Fibroblast of skin of abdomen (primary cell): ENCODE results near the gene HERC6. TPM values are rescaled to one million over a fixed set of nuclear protein-coding genes. Genes with fewer than 3 reads are reported as not detected.
A peak's percentile ranks its signal among the peaks of the same experiment; 100 is the strongest.
"Not testable (repeated sequence)": the region's sequence is repeated elsewhere in the genome, so short reads cannot be mapped to it uniquely, and the experiment has no call there.

Experiments used
- DNase-seq: peaks from one replicate; pipeline ENCODE4 v3.0.0-alpha.2; 2013
- polyA plus RNA-seq, 2 experiments: library from polyadenylated mRNA; unstranded; fragments of 120-200 nt; gene quantifications; one replicate each; pipeline ENCODE4 v1.2.1, GENCODE V29; 2013; ENCODE audit not compliant: insufficient read length in 2 of 2

The HERC6 gene
- 0.80 TPM for polyA plus RNA-seq (2013, experiment 1 of 2; ENCODE audit: insufficient read length)
- 0.62 TPM for polyA plus RNA-seq (2013, experiment 2 of 2; ENCODE audit: insufficient read length)

- peak; percentile 70 for DNase-seq
These were observed at the start of gene HERC6 for GRCh38 chr4:88378691-88379559. TSS of gene HERC6 (plus strand) at chr4:88378852. CDS start at chr4:88378922, 70 bp downstream.

GRCh38 chr4:88333741-88334405 is 44.8 kb upstream of the HERC6 start:
- peak; percentile 18 for DNase-seq

- no peak for DNase-seq
These were observed 43.5 kb upstream of the HERC6 start for GRCh38 chr4:88335092-88335665.

- peak; percentile 77 for DNase-seq
These were observed 37.1 kb upstream of the HERC6 start for GRCh38 chr4:88341227-88342192.

GRCh38 chr4:88346902-88347301 is 31.8 kb upstream of the HERC6 start:
- DNase-seq = not testable (repeated sequence)

GRCh38 chr4:88348761-88349160 is 29.9 kb upstream of the HERC6 start:
- not testable (repeated sequence) for DNase-seq

- no peak for DNase-seq
These were observed 27.9 kb upstream of the HERC6 start for GRCh38 chr4:88350786-88351185.

GRCh38 chr4:88352062-88352740 is 26.5 kb upstream of the HERC6 start:
- peak; percentile 43 for DNase-seq

GRCh38 chr4:88353324-88353723 is 25.3 kb upstream of the HERC6 start:
- no peak for DNase-seq

GRCh38 chr4:88356771-88357170 is 21.9 kb upstream of the HERC6 start:
- no peak for DNase-seq

GRCh38 chr4:88357262-88357661 is 21.4 kb upstream of the HERC6 start:
- DNase-seq = no peak

- DNase-seq = no peak
These were observed 19.1 kb upstream of the HERC6 start for GRCh38 chr4:88359558-88359957.

- no peak for DNase-seq
These were observed 18.4 kb upstream of the HERC6 start for GRCh38 chr4:88360256-88360655.

- no peak for DNase-seq
These were observed 17.9 kb upstream of the HERC6 start for GRCh38 chr4:88360791-88361190.

- not testable (repeated sequence) for DNase-seq
These were observed 17.4 kb upstream of the HERC6 start for GRCh38 chr4:88361217-88361773.

GRCh38 chr4:88366460-88366859 is 12.2 kb upstream of the HERC6 start:
- no peak for DNase-seq

- DNase-seq = no peak
These were observed 10.8 kb upstream of the HERC6 start for GRCh38 chr4:88367826-88368225.

GRCh38 chr4:88369180-88369812 is 9.4 kb upstream of the HERC6 start:
- peak; percentile 12 for DNase-seq

GRCh38 chr4:88381123-88381522 is 2.5 kb downstream of the HERC6 start:
- no peak for DNase-seq

- DNase-seq = no peak
These were observed 4.0 kb downstream of the HERC6 start for GRCh38 chr4:88382621-88383020.

- no peak for DNase-seq
These were observed 11.5 kb downstream of the HERC6 start for GRCh38 chr4:88390128-88390527.
